PFSK-1 (cell line): ENCODE data around the gene STK38L.

ENCODE experiments used
- FOXP2 ChIP-seq: optimal IDR thresholded peaks from 2 replicates; pipeline ENCODE3; 2011; ENCODE audit warnings: borderline replicate concordance, control low read depth, inconsistent platforms; ENCODE audit not compliant: insufficient read depth; ENCODE audit errors: extremely low read length, extremely low read depth
- POLR2AphosphoS5 ChIP-seq: IDR thresholded peaks from 2 replicates; pipeline ENCODE4 v1.6.1; 2012; ENCODE audit warnings: low read depth, mild to moderate bottlenecking, control low read depth, low read length, moderate library complexity
- SIN3A ChIP-seq: IDR thresholded peaks from 2 replicates; pipeline ENCODE4 v1.6.1; 2012; ENCODE audit warnings: mild to moderate bottlenecking, low read length, moderate library complexity, borderline replicate concordance; ENCODE audit not compliant: insufficient read depth
- TAF1 ChIP-seq: IDR thresholded peaks from 2 replicates; pipeline ENCODE4 v1.6.1; 2012; ENCODE audit warnings: low read length, control low read depth, borderline replicate concordance; ENCODE audit not compliant: insufficient read depth
- TF ChIP-seq, protein P1 (sequence below), 2 experiments: IDR thresholded peaks; 2 replicates each; pipeline versions ENCODE4 v1.6.1 to v1.8.0; 2011 to 2012; ENCODE audit warnings: low read depth in 2 of 2, low read length in 2 of 2, control low read depth in 1 of 2, inconsistent platforms in 1 of 2, mild to moderate bottlenecking in 1 of 2, moderate library complexity in 1 of 2; ENCODE audit not compliant: insufficient read depth in 1 of 2

The STK38L gene

DNA sequence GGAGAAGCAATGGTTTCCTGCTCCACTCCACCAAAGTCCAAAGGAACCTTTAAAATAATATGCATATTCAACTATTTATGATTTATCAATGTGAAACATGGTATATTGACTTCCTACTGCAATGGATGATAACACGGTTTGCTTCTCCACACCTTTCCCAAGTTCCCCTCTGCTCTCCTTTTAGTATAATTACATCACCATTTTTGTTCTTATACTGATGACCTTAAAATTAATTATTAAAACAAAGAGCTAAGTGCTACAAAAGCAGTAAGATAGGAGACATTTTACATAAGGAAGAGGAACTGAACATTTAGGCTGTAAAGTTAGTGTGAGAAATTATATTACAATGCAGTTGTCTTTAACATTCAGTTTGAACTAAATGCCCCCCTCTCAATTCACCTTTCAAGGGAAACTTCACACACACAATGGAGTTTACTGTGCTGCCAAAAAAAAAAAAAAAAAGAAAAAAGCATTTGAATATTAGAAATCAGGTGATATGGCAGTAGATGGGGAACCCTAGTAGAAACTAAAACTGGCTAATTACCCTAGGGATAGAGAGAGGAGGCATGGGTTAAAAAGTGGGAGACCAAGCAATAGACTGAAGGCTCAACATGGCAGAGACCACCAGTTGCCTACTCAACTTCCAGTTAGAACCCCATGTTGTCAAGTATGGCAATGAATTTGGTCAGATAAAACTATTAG is 37.1 kb upstream of the STK38L start:
- TF ChIP-seq TAF1 (no peak), SIN3A (no peak), POLR2AphosphoS5 (no peak), FOXP2 (no peak)
- TF ChIP-seq, protein P1, sequence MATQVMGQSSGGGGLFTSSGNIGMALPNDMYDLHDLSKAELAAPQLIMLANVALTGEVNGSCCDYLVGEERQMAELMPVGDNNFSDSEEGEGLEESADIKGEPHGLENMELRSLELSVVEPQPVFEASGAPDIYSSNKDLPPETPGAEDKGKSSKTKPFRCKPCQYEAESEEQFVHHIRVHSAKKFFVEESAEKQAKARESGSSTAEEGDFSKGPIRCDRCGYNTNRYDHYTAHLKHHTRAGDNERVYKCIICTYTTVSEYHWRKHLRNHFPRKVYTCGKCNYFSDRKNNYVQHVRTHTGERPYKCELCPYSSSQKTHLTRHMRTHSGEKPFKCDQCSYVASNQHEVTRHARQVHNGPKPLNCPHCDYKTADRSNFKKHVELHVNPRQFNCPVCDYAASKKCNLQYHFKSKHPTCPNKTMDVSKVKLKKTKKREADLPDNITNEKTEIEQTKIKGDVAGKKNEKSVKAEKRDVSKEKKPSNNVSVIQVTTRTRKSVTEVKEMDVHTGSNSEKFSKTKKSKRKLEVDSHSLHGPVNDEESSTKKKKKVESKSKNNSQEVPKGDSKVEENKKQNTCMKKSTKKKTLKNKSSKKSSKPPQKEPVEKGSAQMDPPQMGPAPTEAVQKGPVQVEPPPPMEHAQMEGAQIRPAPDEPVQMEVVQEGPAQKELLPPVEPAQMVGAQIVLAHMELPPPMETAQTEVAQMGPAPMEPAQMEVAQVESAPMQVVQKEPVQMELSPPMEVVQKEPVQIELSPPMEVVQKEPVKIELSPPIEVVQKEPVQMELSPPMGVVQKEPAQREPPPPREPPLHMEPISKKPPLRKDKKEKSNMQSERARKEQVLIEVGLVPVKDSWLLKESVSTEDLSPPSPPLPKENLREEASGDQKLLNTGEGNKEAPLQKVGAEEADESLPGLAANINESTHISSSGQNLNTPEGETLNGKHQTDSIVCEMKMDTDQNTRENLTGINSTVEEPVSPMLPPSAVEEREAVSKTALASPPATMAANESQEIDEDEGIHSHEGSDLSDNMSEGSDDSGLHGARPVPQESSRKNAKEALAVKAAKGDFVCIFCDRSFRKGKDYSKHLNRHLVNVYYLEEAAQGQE (IDR thresholded peaks at IDR 0.05; ENCODE audit: insufficient read depth in 1 of 2, low read depth in 2 of 2, low read length in 2 of 2) = no peak

DNA sequence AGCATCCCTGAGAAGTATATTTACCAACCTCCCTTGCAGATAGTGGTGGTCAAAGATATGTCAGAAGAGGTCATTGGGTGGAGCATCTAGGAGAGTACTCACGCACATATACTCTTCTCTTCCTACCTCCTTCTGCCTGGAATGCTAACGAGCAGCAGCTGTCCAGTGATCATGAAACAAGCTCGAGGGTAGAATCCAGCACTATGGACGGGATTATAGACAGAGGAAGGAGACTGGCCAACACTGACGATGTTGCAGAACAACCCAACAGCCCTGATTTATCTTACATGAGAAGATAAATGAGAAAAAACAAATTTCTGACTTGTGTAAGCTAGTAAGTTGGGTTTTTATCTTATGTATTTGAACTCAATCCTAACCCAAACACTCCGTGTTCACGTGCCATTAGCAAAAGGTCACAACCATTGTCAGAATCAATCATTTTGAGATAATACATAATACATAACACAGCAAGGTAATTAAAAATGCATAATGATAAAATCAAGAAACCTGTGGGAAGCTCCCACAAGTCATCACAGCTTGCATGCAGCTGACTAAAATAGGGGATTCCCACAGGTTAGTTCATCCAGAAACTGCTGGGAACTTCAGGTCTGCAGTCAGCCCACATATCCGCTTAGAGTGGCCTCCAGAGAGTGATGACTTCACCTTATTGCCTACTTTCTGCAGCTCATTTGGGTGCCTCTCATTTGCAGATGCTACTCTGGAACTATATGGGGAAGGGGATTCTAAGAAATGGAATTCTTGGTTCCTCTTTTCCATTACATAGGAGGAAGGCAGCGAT is 36.3 kb upstream of the STK38L start:
- TF ChIP-seq TAF1 = no peak
- no peak for TF ChIP-seq SIN3A
- TF ChIP-seq FOXP2 = no peak
- no peak for TF ChIP-seq POLR2AphosphoS5
- TF ChIP-seq, protein P1 (IDR thresholded peaks at IDR 0.05; ENCODE audit: insufficient read depth in 1 of 2, low read depth in 2 of 2, low read length in 2 of 2) = no peak

DNA sequence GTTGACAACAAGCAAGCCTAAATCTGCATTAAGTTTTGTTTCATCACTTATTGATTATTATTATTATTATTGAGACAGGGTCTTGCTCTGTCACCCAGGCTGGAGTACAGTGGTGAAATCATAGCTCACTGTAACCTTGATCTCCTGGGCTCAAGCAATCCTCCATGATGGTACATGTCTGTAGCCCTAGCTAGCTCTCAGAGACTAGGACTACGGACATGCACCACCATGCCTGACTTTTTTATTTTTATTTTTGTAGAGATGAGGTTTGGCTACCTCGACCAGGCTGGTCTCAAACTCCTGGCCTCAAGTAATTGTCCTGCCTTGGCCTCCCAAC is 35.7 kb upstream of the STK38L start:
- TF ChIP-seq TAF1 (no peak), SIN3A (no peak), FOXP2 (no peak), POLR2AphosphoS5 (no peak)
- TF ChIP-seq, protein P1 (IDR thresholded peaks at IDR 0.05; ENCODE audit: insufficient read depth in 1 of 2, low read depth in 2 of 2, low read length in 2 of 2) = no peak

DNA sequence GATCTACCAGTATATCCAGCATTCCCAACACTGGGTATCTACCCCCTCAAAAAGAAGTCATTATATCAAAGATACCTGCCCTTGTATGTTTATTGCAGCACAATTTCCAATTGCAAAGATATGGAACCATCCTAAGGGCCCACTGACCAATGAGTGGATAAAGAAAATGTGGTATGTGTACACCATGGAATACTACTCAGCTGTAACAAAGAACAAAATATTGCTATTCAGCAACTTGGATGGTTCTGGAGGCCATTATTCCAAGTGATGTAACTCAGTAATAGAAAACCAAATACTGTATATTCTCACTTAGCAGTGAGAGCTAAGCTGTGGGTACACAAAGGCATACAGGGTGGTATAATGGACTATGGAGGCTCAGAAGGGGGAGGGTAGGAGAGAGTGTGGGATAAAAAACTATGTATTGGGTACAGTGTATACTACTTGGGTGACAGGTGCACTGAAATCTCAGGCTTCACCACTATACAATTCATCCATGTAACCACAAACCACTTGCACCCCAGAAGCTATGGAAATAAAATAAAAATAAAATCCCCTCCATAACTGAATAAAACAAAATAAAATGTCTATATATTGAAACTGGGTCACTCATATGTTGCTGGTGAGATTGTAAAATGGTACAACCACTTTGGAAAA is 34.7 kb upstream of the STK38L start:
- TF ChIP-seq TAF1 = no peak
- TF ChIP-seq SIN3A = no peak
- no peak for TF ChIP-seq FOXP2
- no peak for TF ChIP-seq POLR2AphosphoS5
- TF ChIP-seq, protein P1 (IDR thresholded peaks at IDR 0.05; ENCODE audit: insufficient read depth in 1 of 2, low read depth in 2 of 2, low read length in 2 of 2) = no peak
